HUES48 (cell line): ENCODE data around the gene NUPR1.

Experiments
- H3K27ac ChIP-seq: one replicate; pipeline ENCODE4 v1.7.0; 2013; ENCODE audit warnings: low read depth, low read length, inconsistent platforms
- H3K27me3 ChIP-seq: 2 replicates; pipeline ENCODE4 v1.6.1; 2013; ENCODE audit warnings: mild to moderate bottlenecking, low read length; ENCODE audit not compliant: control insufficient read depth, insufficient read depth
- H3K36me3 ChIP-seq: 2 replicates; pipeline ENCODE4 v1.6.1; 2013; ENCODE audit warnings: low read length; ENCODE audit not compliant: control insufficient read depth, insufficient read depth
- H3K4me1 ChIP-seq: 2 replicates; pipeline ENCODE4 v1.6.1; 2013; ENCODE audit warnings: mild to moderate bottlenecking, low read length; ENCODE audit not compliant: control insufficient read depth, insufficient read depth
- H3K4me3 ChIP-seq: 2 replicates; pipeline ENCODE4 v1.5.1; 2013; ENCODE audit warnings: mild to moderate bottlenecking, low read depth, low read length
- H3K9ac ChIP-seq: 2 replicates; pipeline ENCODE4 v1.6.1; 2013; ENCODE audit warnings: mild to moderate bottlenecking, low read depth, low read length, moderate library complexity
- H3K9me3 ChIP-seq: 2 replicates; pipeline ENCODE4 v1.6.1; 2013; ENCODE audit warnings: low read length; ENCODE audit not compliant: control insufficient read depth, insufficient read depth

Gene NUPR1

DNA sequence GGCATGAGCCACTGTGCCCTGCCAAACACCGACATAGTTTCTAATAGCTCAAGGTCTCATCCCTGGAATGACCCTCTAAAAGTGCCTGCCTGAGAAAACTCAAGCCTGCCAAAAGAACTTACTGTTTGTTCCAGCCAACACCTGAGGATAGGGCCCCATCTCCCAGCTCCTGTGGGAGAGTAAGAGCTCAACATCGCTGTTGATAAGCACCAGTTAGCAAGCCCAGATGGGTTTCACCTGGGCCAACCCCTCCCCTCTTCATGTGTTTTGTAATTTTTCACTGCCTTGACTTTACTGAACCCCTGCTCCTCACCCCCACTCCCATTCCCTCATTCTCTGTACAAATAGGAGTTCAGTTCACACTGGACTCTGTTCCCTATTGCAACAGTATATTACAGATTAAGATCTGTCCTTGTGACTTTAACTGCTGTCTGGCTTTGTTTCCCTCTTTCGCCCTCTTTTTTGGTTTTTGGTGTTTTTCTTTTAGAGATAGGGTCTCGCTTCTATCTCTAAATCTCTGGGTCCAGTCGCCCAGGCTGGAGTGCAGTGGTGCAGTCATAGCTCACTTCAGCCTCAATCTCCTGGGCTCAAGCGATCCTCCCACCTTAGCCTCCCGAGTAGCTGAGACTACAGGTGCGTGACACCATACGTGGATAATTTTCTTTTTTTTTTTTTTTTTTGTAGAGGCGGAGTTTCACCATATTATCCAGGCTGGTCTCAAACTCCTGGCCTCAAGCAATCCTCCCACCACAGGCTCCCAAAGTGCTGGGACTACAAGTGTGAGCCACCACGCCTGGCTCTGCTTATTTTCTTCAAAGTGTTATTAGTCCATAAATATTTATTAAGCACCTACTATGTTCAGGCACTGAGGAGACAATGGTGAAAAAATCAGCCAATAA is 12.3 kb downstream of the NUPR1 start:
- Histone ChIP-seq H3K27ac (no peak overlapping the region), H3K9ac (no peak overlapping the region), H3K27me3 (no peaks in the 10 kb centered on the region), H3K9me3 (no peaks in the 10 kb centered on the region), H3K4me1 (no peaks in the 10 kb centered on the region), H3K36me3 (no peaks in the 10 kb centered on the region), H3K4me3 (no peak overlapping the region)

DNA sequence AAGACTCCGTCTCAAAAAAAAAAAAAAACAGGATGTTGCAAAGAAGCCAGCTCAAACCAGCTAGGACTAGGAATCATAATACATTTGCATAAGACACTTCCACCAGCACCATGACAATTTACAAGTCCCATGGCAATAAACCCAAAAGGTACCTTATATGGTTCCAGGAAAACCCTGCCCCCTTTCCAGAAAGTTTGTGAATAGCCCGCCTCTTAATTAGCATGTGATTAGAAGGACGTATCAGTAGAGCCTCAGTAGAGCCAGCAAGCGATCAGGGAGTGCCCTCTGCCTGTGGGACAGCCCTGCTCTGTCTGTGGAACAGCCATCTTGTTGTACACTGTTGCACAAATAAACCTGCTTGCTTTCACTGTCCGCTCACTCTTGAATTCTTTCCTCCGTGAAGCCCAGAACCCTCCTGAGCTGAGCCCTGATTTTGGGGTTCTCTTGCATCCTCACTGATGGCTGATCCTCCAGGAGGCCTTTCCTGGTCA is 14.0 kb downstream of the NUPR1 start:
- Histone ChIP-seq H3K9ac (no peak overlapping the region), H3K4me3 (no peak overlapping the region), H3K4me1 (no peaks in the 10 kb centered on the region), H3K27ac (no peak overlapping the region), H3K36me3 (no peaks in the 10 kb centered on the region), H3K27me3 (no peaks in the 10 kb centered on the region), H3K9me3 (no peaks in the 10 kb centered on the region)

DNA sequence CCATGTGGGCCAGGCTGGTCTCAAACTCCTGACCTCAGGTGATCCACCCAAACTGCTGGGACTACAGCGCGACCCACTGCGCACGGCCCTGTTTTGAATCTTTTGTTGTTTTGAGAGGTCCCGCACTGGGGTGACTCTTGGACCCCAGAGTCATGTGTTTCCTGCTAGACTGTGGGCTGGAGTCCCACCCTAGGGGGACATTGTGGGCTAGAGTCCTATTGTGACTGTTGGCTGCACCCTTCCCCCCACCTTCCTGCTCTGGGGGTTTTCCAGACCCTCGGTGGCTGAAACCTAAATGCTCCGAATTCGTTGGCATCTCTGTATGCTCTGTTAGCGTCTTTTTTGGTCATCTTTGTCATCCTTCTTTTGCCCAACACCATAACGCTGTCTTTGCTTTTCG is 16.0 kb downstream of the NUPR1 start:
- H3K9ac ChIP-seq: no peak overlapping the region
- no peaks in the 10 kb centered on the region for H3K36me3 ChIP-seq
- no peak overlapping the region for H3K4me3 ChIP-seq
- H3K27ac ChIP-seq: no peak overlapping the region
- H3K4me1 ChIP-seq: no peaks in the 10 kb centered on the region
- H3K9me3 ChIP-seq: no peaks in the 10 kb centered on the region
- no peaks in the 10 kb centered on the region for H3K27me3 ChIP-seq

DNA sequence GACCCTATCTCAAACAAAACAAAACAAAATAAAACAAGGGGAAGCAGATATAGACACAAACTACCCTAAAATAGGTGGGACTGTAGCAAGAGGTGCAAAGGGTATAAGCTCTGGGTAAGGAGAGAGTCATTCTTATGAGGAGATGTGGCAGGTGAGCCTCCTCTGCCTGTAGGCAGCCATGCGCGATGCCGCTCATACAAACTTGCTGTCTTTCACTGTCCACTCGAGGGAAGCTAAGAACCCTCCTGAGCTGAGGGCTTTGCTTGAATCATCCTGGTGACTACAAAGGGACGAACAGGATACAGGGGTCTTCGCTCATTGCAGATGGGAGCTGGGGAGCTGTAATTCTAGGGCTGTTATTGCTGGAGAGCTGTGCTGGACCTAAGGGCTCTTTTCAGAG is 17.3 kb downstream of the NUPR1 start:
- no peaks in the 10 kb centered on the region for H3K4me1 ChIP-seq
- no peak overlapping the region for H3K27ac ChIP-seq
- no peaks in the 10 kb centered on the region for H3K9me3 ChIP-seq
- H3K36me3 ChIP-seq: no peaks in the 10 kb centered on the region
- no peaks in the 10 kb centered on the region for H3K27me3 ChIP-seq
- H3K9ac ChIP-seq: no peak overlapping the region
- H3K4me3 ChIP-seq: no peak overlapping the region

DNA sequence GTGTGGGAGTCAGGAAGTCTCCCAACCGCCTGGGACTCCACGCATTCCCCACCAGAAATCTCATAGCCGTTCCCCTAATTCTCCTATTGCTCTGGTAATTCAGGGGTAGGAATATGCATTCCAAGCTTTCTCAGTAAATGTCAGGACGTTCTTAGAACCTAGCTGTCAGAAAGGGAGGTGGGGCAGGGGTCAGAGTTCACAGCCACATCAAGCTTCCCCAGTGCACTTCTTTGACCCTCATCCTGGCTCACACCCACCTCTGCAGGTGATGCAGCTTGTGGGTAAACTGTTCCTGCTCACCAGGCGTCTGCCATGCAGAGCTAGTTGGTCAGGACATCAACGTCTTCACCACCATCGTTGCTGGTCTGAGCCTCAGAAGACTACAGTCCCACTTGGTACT is 18.1 kb downstream of the NUPR1 start:
- Histone ChIP-seq H3K9ac (no peak overlapping the region), H3K27me3 (no peaks in the 10 kb centered on the region), H3K36me3 (no peaks in the 10 kb centered on the region), H3K9me3 (no peaks in the 10 kb centered on the region), H3K27ac (no peak overlapping the region), H3K4me1 (no peaks in the 10 kb centered on the region), H3K4me3 (no peak overlapping the region)

DNA sequence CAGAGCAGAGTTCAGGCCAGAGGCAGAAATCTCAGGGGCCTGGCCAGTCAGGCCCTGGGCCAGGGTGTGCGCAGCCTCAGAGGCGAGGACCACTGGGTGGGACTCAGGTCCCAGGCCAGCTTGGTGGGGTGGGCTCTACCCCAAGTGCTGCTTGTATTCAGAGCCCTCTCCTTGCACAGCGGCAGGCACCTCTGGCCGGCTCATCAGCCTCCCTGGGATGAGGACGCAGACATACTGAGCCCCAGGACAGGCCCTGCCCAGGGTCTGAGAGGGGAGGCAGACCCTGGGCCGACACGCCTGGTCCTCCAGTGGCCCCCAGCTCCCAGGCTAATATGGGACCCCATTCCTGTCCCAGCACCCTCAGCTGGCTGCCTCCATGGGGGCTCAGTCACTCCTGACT is 24.5 kb downstream of the NUPR1 start:
- H3K9me3 ChIP-seq: no peaks in the 10 kb centered on the region
- no peak overlapping the region for H3K4me3 ChIP-seq
- H3K27me3 ChIP-seq: no peaks in the 10 kb centered on the region
- no peak overlapping the region for H3K9ac ChIP-seq
- H3K4me1 ChIP-seq: no peaks in the 10 kb centered on the region
- no peak overlapping the region for H3K27ac ChIP-seq
- no peaks in the 10 kb centered on the region for H3K36me3 ChIP-seq

DNA sequence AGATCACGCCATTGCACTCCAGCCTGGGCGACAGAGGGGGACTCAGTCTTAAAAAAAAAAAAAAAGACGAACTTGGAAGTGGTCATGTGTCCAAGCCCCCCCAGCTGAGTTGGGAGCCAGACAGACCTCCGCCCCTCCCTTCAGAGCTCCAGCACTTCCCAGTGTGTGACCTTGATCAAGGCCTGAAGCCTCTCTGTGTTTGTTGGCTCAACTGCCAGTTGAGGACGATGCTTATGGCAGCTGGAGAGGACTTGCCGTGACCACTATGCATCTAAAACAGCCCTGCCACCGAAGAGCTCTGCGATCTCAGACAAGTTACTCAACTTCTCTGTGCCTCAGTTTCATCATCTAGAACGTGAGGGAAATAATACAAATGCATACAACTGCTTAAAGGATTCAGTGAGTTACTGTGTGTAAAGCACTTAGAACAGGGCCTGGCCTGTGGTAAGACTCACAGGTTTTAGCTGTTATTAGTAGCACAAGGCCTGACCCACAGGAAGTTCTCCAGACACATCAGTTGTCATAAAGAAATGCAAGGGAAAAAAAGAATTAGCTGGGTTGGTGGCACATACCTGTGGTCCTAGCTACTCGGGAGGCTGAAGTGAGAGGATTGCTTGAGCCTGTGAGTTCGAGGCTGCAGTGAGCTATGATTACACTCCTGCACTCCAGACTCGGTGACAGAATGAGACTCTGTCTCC is 25.1 kb downstream of the NUPR1 start:
- no peaks in the 10 kb centered on the region for H3K9me3 ChIP-seq
- no peaks in the 10 kb centered on the region for H3K4me1 ChIP-seq
- H3K4me3 ChIP-seq: no peak overlapping the region
- no peak overlapping the region for H3K27ac ChIP-seq
- no peak overlapping the region for H3K9ac ChIP-seq
- H3K36me3 ChIP-seq: no peaks in the 10 kb centered on the region
- H3K27me3 ChIP-seq: no peaks in the 10 kb centered on the region

DNA sequence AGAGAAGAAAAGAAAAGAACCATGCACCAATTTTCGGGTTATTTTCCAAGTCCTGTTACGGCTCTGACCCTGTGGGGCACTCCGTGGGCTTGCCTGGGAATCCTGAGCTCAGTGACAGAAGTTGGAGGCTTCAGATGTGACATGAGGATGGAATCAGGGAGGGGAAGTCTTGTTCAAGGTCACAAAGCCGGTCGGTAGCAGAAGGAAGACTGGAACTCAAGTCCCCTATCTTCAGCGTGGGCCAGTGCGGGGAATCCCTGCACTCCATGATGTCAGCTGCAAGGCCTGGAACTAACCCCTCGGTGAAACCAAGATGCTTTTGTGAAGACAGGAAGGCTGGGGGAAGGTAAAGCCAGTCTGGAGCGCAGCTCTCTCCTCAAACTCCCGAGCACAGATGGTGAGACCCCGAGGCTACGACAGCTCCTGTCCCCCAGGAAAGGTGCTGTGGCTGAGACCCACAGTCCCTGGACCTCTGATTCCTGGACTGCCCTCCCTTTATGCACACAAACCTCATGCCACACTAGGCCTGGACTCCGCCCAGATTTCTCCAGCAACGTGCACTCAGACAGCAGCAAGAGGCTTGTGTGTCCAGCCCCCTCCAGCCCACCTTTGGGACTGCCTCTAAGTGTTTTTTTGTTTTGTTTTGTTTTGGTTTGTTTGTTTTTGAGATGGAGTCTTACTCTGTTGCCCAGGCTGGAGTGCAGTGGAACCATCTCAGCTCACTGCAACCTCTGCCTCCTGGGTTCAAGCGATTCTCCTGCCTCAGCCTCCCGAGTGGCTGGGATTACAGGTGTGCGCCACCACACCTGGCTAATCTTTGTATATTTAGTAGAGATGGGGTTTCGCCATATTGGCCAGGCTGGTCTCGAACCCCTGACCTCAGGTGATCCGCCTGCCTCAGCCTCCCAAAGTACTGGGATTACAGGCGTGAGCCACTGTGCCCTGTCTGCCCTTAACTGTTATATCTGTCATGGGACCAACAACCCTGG is 26.7 kb downstream of the NUPR1 start:
- H3K36me3 ChIP-seq: no peaks in the 10 kb centered on the region
- no peak overlapping the region for H3K27ac ChIP-seq
- H3K4me1 ChIP-seq: no peaks in the 10 kb centered on the region
- H3K4me3 ChIP-seq: no peak overlapping the region
- no peak overlapping the region for H3K9ac ChIP-seq
- H3K27me3 ChIP-seq: no peaks in the 10 kb centered on the region
- H3K9me3 ChIP-seq: no peaks in the 10 kb centered on the region

DNA sequence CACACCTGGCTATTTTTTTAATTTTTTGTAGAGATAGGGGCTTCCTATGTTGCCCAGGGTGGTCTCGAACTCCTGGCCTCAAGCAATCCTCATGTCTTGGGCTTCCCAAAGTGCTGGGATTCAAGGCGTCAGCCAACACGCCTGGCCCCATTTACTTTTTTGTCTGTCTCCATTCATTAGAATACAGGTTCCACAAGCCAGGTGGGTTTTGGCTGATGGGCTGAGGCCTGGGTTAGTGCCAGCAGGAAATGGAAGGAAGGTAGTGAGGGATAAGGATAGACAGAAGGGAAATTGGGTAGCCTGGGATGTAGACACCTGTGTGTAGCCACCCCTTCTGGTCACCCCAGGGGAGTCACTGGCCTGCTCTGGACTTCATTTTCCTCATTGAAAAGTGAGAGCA is 27.7 kb downstream of the NUPR1 start:
- Histone ChIP-seq H3K27ac (no peak overlapping the region), H3K36me3 (no peaks in the 10 kb centered on the region), H3K9me3 (no peaks in the 10 kb centered on the region), H3K9ac (no peak overlapping the region), H3K27me3 (no peaks in the 10 kb centered on the region), H3K4me3 (no peak overlapping the region), H3K4me1 (no peaks in the 10 kb centered on the region)

DNA sequence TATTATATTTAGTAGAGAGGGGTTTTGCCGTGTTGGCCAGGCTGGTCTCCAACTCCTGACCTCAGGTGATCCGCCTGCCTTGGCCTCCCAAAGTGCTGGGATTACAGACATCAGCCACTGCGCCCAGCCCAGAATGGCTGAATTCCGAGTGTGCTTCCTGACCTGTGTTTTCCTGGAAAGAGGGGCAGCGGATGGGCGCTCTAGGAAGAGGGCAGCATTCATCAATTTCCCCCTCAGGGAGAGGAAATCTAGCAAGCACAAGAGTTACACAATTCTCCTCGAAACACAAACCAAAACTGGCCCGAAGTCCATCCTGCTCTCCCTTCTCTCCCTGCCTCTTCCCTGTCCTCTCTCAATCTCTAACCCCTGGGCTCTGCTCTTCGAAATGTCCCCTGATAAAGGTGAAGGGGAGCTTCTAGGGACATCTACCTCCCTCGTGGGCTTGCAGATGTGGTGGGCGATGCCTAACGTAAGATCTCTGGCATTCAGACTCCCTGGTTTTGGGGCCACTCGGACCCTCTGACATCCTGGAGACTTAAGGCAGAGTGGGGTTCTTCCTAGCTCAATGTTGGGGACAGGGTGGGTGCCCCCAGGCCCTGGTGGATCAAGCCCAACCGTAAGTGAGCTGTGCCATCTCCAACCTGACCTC is 33.2 kb downstream of the NUPR1 start:
- Histone ChIP-seq H3K4me3 (no peak overlapping the region), H3K9me3 (no peaks in the 10 kb centered on the region), H3K4me1 (no peaks in the 10 kb centered on the region), H3K36me3 (no peaks in the 10 kb centered on the region), H3K27ac (no peak overlapping the region), H3K27me3 (no peaks in the 10 kb centered on the region), H3K9ac (no peak overlapping the region)
